ENCODE measurements around the gene PDE4DIP. TPM values are rescaled to one million over a fixed set of nuclear protein-coding genes. Genes with fewer than 3 reads are reported as not detected.
"Not testable (repeated sequence)": the region's sequence is repeated elsewhere in the genome, so short reads cannot be mapped to it uniquely, and the experiment has no call there.

PDE4DIP gene
- total RNA-seq = 153 TPM
- long read RNA-seq, full-length matches to known transcripts = 62 of 113 reads
- long read RNA-seq, partial matches to known transcripts = 27 of 113 reads
- long read RNA-seq, other reads (novel, unspliced or antisense) = 24 of 113 reads

- H3K27ac ChIP-seq; H3K27me3 ChIP-seq (ENCODE audit: low read depth); H3K9me3 ChIP-seq; H3K36me3 ChIP-seq; H3K4me1 ChIP-seq; intact Hi-C loops (cut with DNase I): not testable (repeated sequence)
- ATAC-seq (peak; percentile 97), DNase-seq (peak; percentile 69)
- peak within 1 kb of the TSS; percentile 25 for H3K4me3 ChIP-seq
These were observed at the start of gene PDE4DIP for GRCh38 chr1:148844220-148844619. PDE4DIP (plus strand) TSS chr1:148844428; CDS start chr1:148844775, 347 bp downstream.

- H3K9me3 ChIP-seq; H3K4me1 ChIP-seq; H3K36me3 ChIP-seq; H3K27me3 ChIP-seq (ENCODE audit: low read depth); DNase-seq; H3K27ac ChIP-seq; intact Hi-C loops (cut with DNase I); H3K4me3 ChIP-seq: not testable (repeated sequence)
- peak; percentile 29 to 41 for ATAC-seq
These were observed 35.8 kb upstream of the PDE4DIP start for GRCh38 chr1:148808268-148808928.

- H3K4me1 ChIP-seq; H3K27me3 ChIP-seq (ENCODE audit: low read depth); intact Hi-C loops (cut with DNase I); DNase-seq; H3K27ac ChIP-seq; H3K9me3 ChIP-seq; H3K36me3 ChIP-seq; H3K4me3 ChIP-seq; ATAC-seq: not testable (repeated sequence)
These were observed 35.3 kb upstream of the PDE4DIP start for GRCh38 chr1:148808929-148809283.

GRCh38 chr1:148822180-148822579 lies 22.0 kb upstream of the PDE4DIP start:
- H3K27ac ChIP-seq; DNase-seq; H3K9me3 ChIP-seq; intact Hi-C loops (cut with DNase I); H3K36me3 ChIP-seq; H3K4me1 ChIP-seq; H3K4me3 ChIP-seq; ATAC-seq; H3K27me3 ChIP-seq (ENCODE audit: low read depth): not testable (repeated sequence)

- intact Hi-C loops (cut with DNase I); H3K4me1 ChIP-seq; H3K4me3 ChIP-seq; DNase-seq; H3K27me3 ChIP-seq (ENCODE audit: low read depth); ATAC-seq; H3K27ac ChIP-seq; H3K9me3 ChIP-seq; H3K36me3 ChIP-seq: not testable (repeated sequence)
These were observed 20.4 kb upstream of the PDE4DIP start for GRCh38 chr1:148823822-148824221.

- intact Hi-C loops (cut with DNase I); H3K36me3 ChIP-seq; H3K4me1 ChIP-seq; H3K27ac ChIP-seq; H3K27me3 ChIP-seq (ENCODE audit: low read depth); DNase-seq; H3K9me3 ChIP-seq; H3K4me3 ChIP-seq: not testable (repeated sequence)
- peak; percentile 71 to 74 for ATAC-seq
These were observed 19.2 kb upstream of the PDE4DIP start for GRCh38 chr1:148825029-148825428.

- H3K9me3 ChIP-seq; ATAC-seq; DNase-seq; H3K4me1 ChIP-seq; intact Hi-C loops (cut with DNase I); H3K27ac ChIP-seq; H3K4me3 ChIP-seq; H3K27me3 ChIP-seq (ENCODE audit: low read depth); H3K36me3 ChIP-seq: not testable (repeated sequence)
These were observed 15.7 kb upstream of the PDE4DIP start for GRCh38 chr1:148828531-148828930.

- H3K4me3 ChIP-seq; intact Hi-C loops (cut with DNase I); H3K27me3 ChIP-seq (ENCODE audit: low read depth); DNase-seq; H3K36me3 ChIP-seq; H3K9me3 ChIP-seq; H3K27ac ChIP-seq; ATAC-seq; H3K4me1 ChIP-seq: not testable (repeated sequence)
These were observed 15.3 kb upstream of the PDE4DIP start for GRCh38 chr1:148828962-148829361.

GRCh38 chr1:148829365-148829764 lies 14.9 kb upstream of the PDE4DIP start:
- intact Hi-C loops (cut with DNase I); H3K9me3 ChIP-seq; H3K4me3 ChIP-seq; DNase-seq; H3K4me1 ChIP-seq; H3K27ac ChIP-seq; ATAC-seq; H3K27me3 ChIP-seq (ENCODE audit: low read depth); H3K36me3 ChIP-seq: not testable (repeated sequence)

GRCh38 chr1:148841262-148841661 lies 3.0 kb upstream of the PDE4DIP start:
- DNase-seq; H3K9me3 ChIP-seq; H3K36me3 ChIP-seq; H3K4me1 ChIP-seq; H3K27ac ChIP-seq; ATAC-seq; intact Hi-C loops (cut with DNase I); H3K4me3 ChIP-seq; H3K27me3 ChIP-seq (ENCODE audit: low read depth): not testable (repeated sequence)

GRCh38 chr1:148844651-148845050 lies 423 bp downstream of the PDE4DIP start:
- DNase-seq; H3K27me3 ChIP-seq (ENCODE audit: low read depth); intact Hi-C loops (cut with DNase I); H3K36me3 ChIP-seq; H3K4me1 ChIP-seq; H3K4me3 ChIP-seq; H3K9me3 ChIP-seq; H3K27ac ChIP-seq: not testable (repeated sequence)
- peak; percentile 49 to 63 for ATAC-seq

GRCh38 chr1:148845068-148845467 lies 840 bp downstream of the PDE4DIP start:
- H3K4me3 ChIP-seq; H3K36me3 ChIP-seq; H3K27me3 ChIP-seq (ENCODE audit: low read depth); H3K9me3 ChIP-seq; H3K27ac ChIP-seq; intact Hi-C loops (cut with DNase I); DNase-seq; H3K4me1 ChIP-seq: not testable (repeated sequence)
- ATAC-seq = peak; percentile 27 to 55

- ATAC-seq; intact Hi-C loops (cut with DNase I); H3K36me3 ChIP-seq: not testable (repeated sequence)
These were observed 6.1 kb downstream of the PDE4DIP start for GRCh38 chr1:148850347-148850746.

GRCh38 chr1:148850840-148851239 lies 6.6 kb downstream of the PDE4DIP start:
- H3K4me1 ChIP-seq; H3K27me3 ChIP-seq (ENCODE audit: low read depth); H3K4me3 ChIP-seq; H3K36me3 ChIP-seq; DNase-seq; H3K27ac ChIP-seq; ATAC-seq; intact Hi-C loops (cut with DNase I); H3K9me3 ChIP-seq: not testable (repeated sequence)

More at GRCh38 chr1:148850347-148850746, 6.1 kb downstream of the PDE4DIP start:
- H3K9me3 ChIP-seq; DNase-seq; H3K27ac ChIP-seq; H3K4me1 ChIP-seq; H3K27me3 ChIP-seq (ENCODE audit: low read depth); H3K4me3 ChIP-seq: not testable (repeated sequence)

Data from lower lobe of right lung (tissue), 2 donors.